RWPE2 (cell line): Measurements from ENCODE around the gene GLUD1.
"Not testable (repeated sequence)": the region's sequence is repeated elsewhere in the genome, so short reads cannot be mapped to it uniquely, and the experiment has no call there.

Experiments used
- ATAC-seq: fragments of 200-7000 bp; cut with Tn5 transposase; 3 replicates; pipeline ENCODE4 v1.9.1; 2021; ENCODE audit warnings: low read depth
- DNase-seq: peaks from one replicate; pipeline ENCODE4 v3.0.0-alpha.2; 2020; ENCODE audit warnings: low spot score
- H3K27ac ChIP-seq: fragments of 450-650 bp; 2 replicates; pipeline ENCODE4 v1.5.1; 2017; ENCODE audit warnings: mild to moderate bottlenecking; ENCODE audit not compliant: poor library complexity, severe bottlenecking
- H3K27me3 ChIP-seq: fragments of 250-450 bp; sonication (Bioruptor Pico); 2 replicates; pipeline ENCODE4 v1.5.1; 2021; ENCODE audit warnings: mild to moderate bottlenecking, moderate library complexity; ENCODE audit not compliant: insufficient read depth, poor library complexity, severe bottlenecking
- H3K36me3 ChIP-seq: fragments of 250-450 bp; sonication (Bioruptor Pico); 2 replicates; pipeline ENCODE4 v1.5.1; 2020; ENCODE audit warnings: low read depth, mild to moderate bottlenecking, moderate library complexity
- H3K4me1 ChIP-seq: fragments of 250-450 bp; sonication (Bioruptor Pico); 2 replicates; pipeline ENCODE4 v1.5.1; 2021; ENCODE audit warnings: mild to moderate bottlenecking, moderate library complexity; ENCODE audit not compliant: insufficient read depth, poor library complexity, severe bottlenecking
- H3K4me3 ChIP-seq: fragments of 250-450 bp; sonication (Bioruptor Pico); 2 replicates; pipeline ENCODE4 v1.5.1; 2021; ENCODE audit warnings: mild to moderate bottlenecking, moderate library complexity; ENCODE audit not compliant: severe bottlenecking
- H3K9me3 ChIP-seq: fragments of 250-450 bp; sonication (Bioruptor Pico); 2 replicates; pipeline ENCODE4 v1.5.1; 2021; ENCODE audit warnings: mild to moderate bottlenecking, moderate library complexity; ENCODE audit not compliant: severe bottlenecking
- CTCF ChIP-seq: fragments of 450-650 bp; IDR thresholded peaks from one replicate; pipeline ENCODE4 v1.5.1; 2017; ENCODE audit warnings: mild to moderate bottlenecking, moderate library complexity; ENCODE audit not compliant: poor library complexity, severe bottlenecking

The GLUD1 gene

DNA sequence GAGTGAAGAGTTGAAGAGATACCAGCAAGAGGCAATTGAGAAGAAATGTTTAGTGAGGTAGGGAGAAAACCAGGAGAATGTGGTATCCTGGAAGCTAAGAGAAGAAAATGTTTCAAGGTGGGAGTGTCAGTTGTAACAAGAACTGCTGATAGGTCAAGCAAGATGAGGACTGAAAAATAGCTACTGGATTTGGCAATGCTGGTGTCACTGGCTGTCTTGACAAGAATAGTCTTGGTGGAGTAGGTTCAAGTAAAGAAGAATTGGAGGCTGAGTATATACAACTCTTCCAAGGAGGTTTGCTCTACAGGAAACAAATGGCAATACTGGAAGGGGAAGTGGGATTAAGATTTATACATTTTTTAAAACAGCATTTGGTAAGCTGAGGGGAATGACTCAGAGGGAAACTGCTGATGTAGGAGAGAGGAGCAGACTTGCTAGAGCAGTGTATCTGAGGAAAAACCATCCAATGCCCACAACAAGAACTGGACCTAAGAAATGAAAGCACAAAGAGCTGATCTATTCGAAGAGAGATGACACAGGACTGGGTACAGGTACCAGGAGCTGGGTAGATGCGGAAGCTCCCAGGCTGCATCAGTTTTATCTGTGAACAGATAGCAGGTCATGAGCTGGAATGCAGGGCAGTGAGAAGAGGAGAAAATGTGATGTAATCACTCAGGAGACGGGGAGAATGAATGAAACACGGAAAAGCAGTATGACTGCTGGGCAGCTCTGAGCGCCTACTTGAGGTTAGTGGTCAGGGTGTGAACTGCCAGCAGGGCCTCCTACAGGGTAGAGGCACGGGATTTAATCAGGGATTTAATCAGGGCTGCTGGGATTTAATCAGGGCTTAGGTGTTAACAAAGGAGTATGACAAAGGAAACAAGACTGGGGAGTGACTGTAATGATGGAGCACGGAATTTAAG is 40.0 kb downstream of the GLUD1 start:
- H3K27ac ChIP-seq = no peak overlapping the region
- no peaks in the 10 kb centered on the region for H3K9me3 ChIP-seq
- H3K4me3 ChIP-seq = no peak overlapping the region
- no peak for TF ChIP-seq CTCF
- ATAC-seq (no peak), DNase-seq (no peak)
- H3K27me3 ChIP-seq = no peaks in the 10 kb centered on the region
- H3K4me1 ChIP-seq = no peaks in the 10 kb centered on the region
- peaks cover 84% of the 10 kb centered on the region for H3K36me3 ChIP-seq

DNA sequence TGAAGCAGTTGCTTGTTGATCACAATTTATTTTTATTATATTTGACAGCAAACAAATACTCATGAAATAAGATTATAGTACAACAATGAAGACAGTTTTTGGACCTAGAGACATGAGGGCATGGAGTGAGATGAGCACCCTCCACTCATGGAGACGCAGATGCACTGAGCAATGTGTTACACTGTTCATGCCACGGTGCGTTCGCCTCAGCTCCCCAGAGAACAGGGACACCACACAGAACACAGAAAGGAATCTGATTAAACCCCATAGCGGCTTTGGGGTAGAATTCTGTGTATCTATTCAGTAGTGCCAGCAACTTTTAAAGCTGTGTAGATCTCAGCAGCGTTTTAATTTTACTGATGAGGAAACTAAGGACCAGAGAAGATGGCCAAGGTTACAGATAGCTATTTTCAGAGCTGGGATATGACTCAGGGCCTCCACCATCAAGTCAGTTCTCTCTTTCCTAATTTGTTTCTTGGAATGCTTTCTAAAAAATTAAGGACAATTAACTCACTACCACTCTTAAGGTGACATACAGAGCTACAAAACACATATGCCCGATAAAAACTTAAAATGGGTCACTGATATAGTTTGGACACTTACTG is 41.0 kb downstream of the GLUD1 start:
- TF ChIP-seq CTCF = no peak
- Histone ChIP-seq H3K27me3 (no peaks in the 10 kb centered on the region), H3K4me1 (no peaks in the 10 kb centered on the region), H3K9me3 (no peaks in the 10 kb centered on the region), H3K4me3 (no peak overlapping the region), H3K27ac (no peak overlapping the region), H3K36me3 (peaks cover 81% of the 10 kb centered on the region)
- DNase-seq = no peak
- no peak for ATAC-seq

DNA sequence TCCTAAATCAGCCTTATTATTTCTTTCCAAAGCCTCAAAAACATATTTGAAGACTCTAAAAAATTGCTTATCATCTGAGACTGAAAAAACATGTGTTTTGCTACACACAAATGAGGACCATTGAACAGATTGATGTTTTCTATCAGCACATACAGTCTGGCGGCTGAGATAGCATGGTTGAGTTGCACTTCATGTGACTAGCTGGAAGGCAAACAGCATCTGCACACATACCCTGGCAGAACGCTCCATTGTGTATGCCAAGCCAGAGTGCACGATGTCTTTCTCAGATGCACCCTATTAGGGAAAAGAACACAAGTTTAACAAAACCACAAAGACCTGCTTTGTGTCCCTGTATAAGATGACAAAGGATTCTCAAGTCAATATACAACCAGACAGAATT is 41.5 kb downstream of the GLUD1 start:
- TF ChIP-seq CTCF = no peak
- ATAC-seq = no peak
- no peak for DNase-seq

GRCh38 chr10:87045434-87045938 is 49.2 kb downstream of the GLUD1 start:
- no peaks in the 10 kb centered on the region for H3K27me3 ChIP-seq
- ATAC-seq = no peak
- DNase-seq = no peak
- H3K27ac ChIP-seq = no peak overlapping the region
- H3K4me1 ChIP-seq = no peaks in the 10 kb centered on the region
- peaks cover 26% of the 10 kb centered on the region for H3K36me3 ChIP-seq
- no peak overlapping the region for H3K4me3 ChIP-seq
- TF ChIP-seq CTCF = no peak
- no peaks in the 10 kb centered on the region for H3K9me3 ChIP-seq

More for the DNA sequence above, 41.5 kb downstream of the GLUD1 start:
- Histone ChIP-seq H3K27ac (no peak overlapping the region), H3K36me3 (peaks cover 80% of the 10 kb centered on the region), H3K4me3 (no peak overlapping the region), H3K4me1 (no peaks in the 10 kb centered on the region), H3K9me3 (no peaks in the 10 kb centered on the region), H3K27me3 (no peaks in the 10 kb centered on the region)

GRCh38 chr10:87043579-87043978 is 51.1 kb downstream of the GLUD1 start:
- not testable (repeated sequence) for H3K4me1 ChIP-seq, H3K27me3 ChIP-seq, DNase-seq, H3K27ac ChIP-seq, H3K4me3 ChIP-seq, H3K9me3 ChIP-seq, ATAC-seq
- peaks cover 14% of the 10 kb centered on the region for H3K36me3 ChIP-seq
